PC-3 (cell line): ENCODE data around the gene UVSSA.

Experiments
- EZH2 ChIP-seq: fragments of 300-600 bp; sonication (generic); IDR thresholded peaks from one replicate; pipeline ENCODE4 v1.6.1; 2017; ENCODE audit warnings: antibody characterized with exemption, mild to moderate bottlenecking, low read length; ENCODE audit not compliant: unreplicated experiment
- TF ChIP-seq, protein P1 (sequence below): fragments of 300-600 bp; sonication (generic); conservative IDR thresholded peaks from 2 replicates; pipeline ENCODE4 v1.5.1; 2017; ENCODE audit warnings: antibody characterized with exemption, low read depth, mild to moderate bottlenecking, low read length

DNA sequence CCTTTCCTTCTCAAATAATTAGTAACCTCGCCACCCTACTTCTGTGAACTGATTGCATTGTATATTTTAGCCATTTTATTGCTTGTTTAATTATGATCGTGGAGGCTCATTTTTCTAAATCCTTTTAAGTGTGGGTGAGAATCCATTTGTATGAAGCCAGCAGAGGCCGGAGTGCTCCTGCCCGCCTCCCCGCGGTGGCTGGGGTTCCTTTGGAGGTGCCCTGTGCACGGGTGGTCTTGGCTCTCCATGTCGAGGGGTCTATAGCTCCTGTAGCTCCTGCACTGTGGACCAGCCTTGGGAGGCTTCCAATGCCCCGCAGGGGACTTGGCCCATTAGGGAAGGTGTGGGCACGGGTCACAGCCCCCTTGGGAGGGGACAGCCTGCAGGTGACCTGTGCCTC lies 15.0 kb downstream of the UVSSA start:
- TF ChIP-seq, protein P1, sequence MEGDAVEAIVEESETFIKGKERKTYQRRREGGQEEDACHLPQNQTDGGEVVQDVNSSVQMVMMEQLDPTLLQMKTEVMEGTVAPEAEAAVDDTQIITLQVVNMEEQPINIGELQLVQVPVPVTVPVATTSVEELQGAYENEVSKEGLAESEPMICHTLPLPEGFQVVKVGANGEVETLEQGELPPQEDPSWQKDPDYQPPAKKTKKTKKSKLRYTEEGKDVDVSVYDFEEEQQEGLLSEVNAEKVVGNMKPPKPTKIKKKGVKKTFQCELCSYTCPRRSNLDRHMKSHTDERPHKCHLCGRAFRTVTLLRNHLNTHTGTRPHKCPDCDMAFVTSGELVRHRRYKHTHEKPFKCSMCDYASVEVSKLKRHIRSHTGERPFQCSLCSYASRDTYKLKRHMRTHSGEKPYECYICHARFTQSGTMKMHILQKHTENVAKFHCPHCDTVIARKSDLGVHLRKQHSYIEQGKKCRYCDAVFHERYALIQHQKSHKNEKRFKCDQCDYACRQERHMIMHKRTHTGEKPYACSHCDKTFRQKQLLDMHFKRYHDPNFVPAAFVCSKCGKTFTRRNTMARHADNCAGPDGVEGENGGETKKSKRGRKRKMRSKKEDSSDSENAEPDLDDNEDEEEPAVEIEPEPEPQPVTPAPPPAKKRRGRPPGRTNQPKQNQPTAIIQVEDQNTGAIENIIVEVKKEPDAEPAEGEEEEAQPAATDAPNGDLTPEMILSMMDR, result no peak
- TF ChIP-seq EZH2, result no peak
